ENCODE measurements around the gene CALML5. TPM values are rescaled to one million over a fixed set of nuclear protein-coding genes. Genes with fewer than 3 reads are reported as not detected.
A peak's percentile ranks its signal among the peaks of the same experiment; 100 is the strongest.

CALML5 gene
- total and polyA plus RNA-seq, 7 donors = not detected

GRCh38 chr10:5545778-5546710 is 46.7 kb upstream of the CALML5 start:
- Histone ChIP-seq H3K4me1 (peaks cover 4% of the 10 kb centered on the region), H3K4me3 (no peak overlapping the region), H3K9me3 (peaks cover 11% of the 10 kb centered on the region), H3K36me3 (ENCODE audit: insufficient read depth in 1 of 2, low read depth in 1 of 2) (no peaks in the 10 kb centered on the region), H3K27ac (peak overlapping the region; percentile 16), H3K27me3 (ENCODE audit: insufficient read depth in 3 of 3, low read length in 2 of 3) (no peaks in the 10 kb centered on the region)
- peak in 3 of 4 donors; percentile 48 to 74 (median 54) for ATAC-seq
- peak; percentile 44 to 76 for DNase-seq
- 74 to 77% (median 76%) methylated on average over 23 of the region's 23 CpGs for WGBS, 3 donors
- no peak for TF ChIP-seq CTCF (IDR thresholded peaks at IDR 0.05)
- intact Hi-C loops (cut with DNase I) = no loop called here

- H3K36me3 ChIP-seq (ENCODE audit: insufficient read depth in 1 of 2, low read depth in 1 of 2) = no peaks in the 10 kb centered on the region
- TF ChIP-seq CTCF (IDR thresholded peaks at IDR 0.05) = no peak
- H3K27me3 ChIP-seq (ENCODE audit: insufficient read depth in 3 of 3, low read length in 2 of 3) = no peaks in the 10 kb centered on the region
- H3K4me3 ChIP-seq = no peak overlapping the region
- intact Hi-C loops (cut with DNase I) = no loop called here
- no peak overlapping the region for H3K27ac ChIP-seq
- 94 to 100% (median 94%) methylated on average over 2 of the region's 2 CpGs for WGBS, 3 donors
- no peak for DNase-seq
- peaks cover 4% of the 10 kb centered on the region for H3K4me1 ChIP-seq
- no peak for ATAC-seq
- peaks cover 11% of the 10 kb centered on the region for H3K9me3 ChIP-seq
Observed at GRCh38 chr10:5545426-5545777, 46.0 kb upstream of the CALML5 start.

- H3K4me3 ChIP-seq = no peak overlapping the region
- H3K27me3 ChIP-seq (ENCODE audit: insufficient read depth in 3 of 3, low read length in 2 of 3) = no peaks in the 10 kb centered on the region
- no peak for DNase-seq
- intact Hi-C loops (cut with DNase I) = no loop called here
- no peak for TF ChIP-seq CTCF (IDR thresholded peaks at IDR 0.05)
- H3K9me3 ChIP-seq = peaks cover 11% of the 10 kb centered on the region
- H3K36me3 ChIP-seq (ENCODE audit: insufficient read depth in 1 of 2, low read depth in 1 of 2) = no peaks in the 10 kb centered on the region
- peaks cover 4% of the 10 kb centered on the region for H3K4me1 ChIP-seq
- ATAC-seq = no peak
- H3K27ac ChIP-seq = no peak overlapping the region
- 23 to 47% (median 40%) methylated on average over 1 of the region's 1 CpG for WGBS, 3 donors
Observed at GRCh38 chr10:5545011-5545410, 45.6 kb upstream of the CALML5 start.

GRCh38 chr10:5544216-5544805 is 44.9 kb upstream of the CALML5 start:
- Histone ChIP-seq H3K4me3 (no peak overlapping the region), H3K4me1 (peaks cover 4% of the 10 kb centered on the region), H3K27me3 (ENCODE audit: insufficient read depth in 3 of 3, low read length in 2 of 3) (no peaks in the 10 kb centered on the region), H3K27ac (no peak overlapping the region), H3K9me3 (peaks cover 11% of the 10 kb centered on the region), H3K36me3 (ENCODE audit: insufficient read depth in 1 of 2, low read depth in 1 of 2) (no peaks in the 10 kb centered on the region)
- TF ChIP-seq CTCF (IDR thresholded peaks at IDR 0.05) = no peak
- DNase-seq (no peak), ATAC-seq (no peak)
- intact Hi-C loops (cut with DNase I) = no loop called here
- WGBS, 3 donors = 69 to 78% (median 72%) methylated on average over 6 of the region's 6 CpGs
